Breast epithelium (tissue), 3 donors: ENCODE measurements around the gene M1AP.

ENCODE experiments used
- CTCF ChIP-seq, 3 donors: fragments of 450-650 bp; IDR thresholded peaks; one replicate each; pipeline ENCODE4 v1.5.1; 2016 to 2017; ENCODE audit warnings: antibody characterized with exemption in 3 of 3, mild to moderate bottlenecking in 3 of 3, moderate library complexity in 3 of 3
- POLR2A ChIP-seq: fragments of 450-650 bp; IDR thresholded peaks from one replicate; pipeline ENCODE4 v1.6.1; 2016; ENCODE audit warnings: antibody characterized with exemption, mild to moderate bottlenecking, moderate library complexity
- POLR2AphosphoS5 ChIP-seq, 3 donors: sonication (generic); formaldehyde crosslinking; IDR thresholded peaks; one replicate each; pipeline ENCODE4 v1.6.1; 2017; ENCODE audit warnings: antibody characterized with exemption in 3 of 3

- no peak for TF ChIP-seq CTCF (IDR thresholded peaks at IDR 0.05)
- TF ChIP-seq POLR2A: no peak
- TF ChIP-seq POLR2AphosphoS5 (IDR thresholded peaks at IDR 0.05): no peak
These were observed 132.0 kb downstream of the M1AP start for GRCh38 chr2:74515981-74516633.
